Activated T-helper 9 cell treated with anti-CD3 and anti-CD28 coated beads, Interleukin-2, amount 50 U/mL, for 16 hours (primary cell): ENCODE results near the gene NECAP2.
"Not testable (repeated sequence)": the region's sequence is repeated elsewhere in the genome, so short reads cannot be mapped to it uniquely, and the experiment has no call there.

ENCODE experiments used
- DNase-seq: peaks from one replicate; pipeline ENCODE4 v3.0.0-alpha.2; 2020; ENCODE audit warnings: low read depth

The NECAP2 gene

DNA sequence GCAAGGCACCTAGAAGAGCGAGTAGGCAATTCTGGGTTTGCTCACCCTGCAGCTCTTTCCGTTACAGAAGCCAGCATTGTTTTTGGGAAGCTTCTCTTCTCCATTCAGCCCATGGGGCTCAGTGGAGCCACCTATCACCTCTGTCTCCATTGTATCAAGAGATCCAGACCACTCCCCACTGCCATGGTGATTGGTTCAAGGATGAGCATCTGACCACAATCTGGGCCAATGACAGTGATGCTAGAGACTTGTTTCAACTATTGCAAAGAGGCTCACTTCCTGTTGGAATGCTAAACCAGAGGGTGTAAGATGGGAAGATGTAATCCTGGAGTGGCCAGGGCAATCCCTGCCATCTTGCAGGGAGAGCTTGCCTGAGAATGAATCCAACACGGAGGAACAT, 9.9 kb upstream of the NECAP2 start:
- DNase-seq = no peak

DNA sequence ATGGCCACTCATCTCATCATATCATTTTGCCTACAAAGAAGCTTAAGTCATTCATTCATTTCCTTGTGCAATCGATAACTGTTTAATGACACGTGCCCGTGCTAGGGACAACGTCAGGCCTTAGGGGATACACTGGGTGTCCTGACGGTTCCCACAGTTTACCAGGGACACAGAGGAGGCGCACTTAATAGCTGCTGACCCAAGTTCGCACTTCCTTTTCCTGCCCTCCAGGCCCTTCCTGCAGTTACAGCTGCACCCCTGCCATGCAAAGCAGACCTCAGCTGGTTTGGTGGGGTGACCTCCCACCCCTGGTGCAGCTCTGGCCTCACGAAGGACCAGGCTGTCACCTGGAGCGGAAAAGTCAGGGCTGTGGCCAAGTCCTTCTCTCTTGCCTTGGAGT, 7.5 kb upstream of the NECAP2 start:
- no peak for DNase-seq

DNA sequence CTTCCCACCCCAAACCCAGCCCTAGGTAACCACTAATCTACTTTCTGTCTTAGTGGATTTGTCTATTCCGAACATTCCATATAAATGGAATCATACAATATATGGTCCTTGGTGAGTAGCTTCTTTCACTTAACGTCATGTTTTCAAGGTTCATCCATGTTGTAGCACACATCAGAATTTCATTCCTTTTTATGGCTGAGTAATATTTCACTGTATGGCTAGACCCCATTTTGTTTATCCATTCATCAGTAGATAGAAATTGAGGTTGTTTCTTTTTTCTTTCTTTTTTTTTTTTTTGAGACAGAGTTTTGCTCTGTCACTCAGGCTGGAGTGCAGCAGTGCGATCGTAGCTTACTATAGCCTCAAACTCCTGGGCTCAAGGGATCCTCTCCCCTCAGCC, 6.5 kb upstream of the NECAP2 start:
- no peak for DNase-seq

DNA sequence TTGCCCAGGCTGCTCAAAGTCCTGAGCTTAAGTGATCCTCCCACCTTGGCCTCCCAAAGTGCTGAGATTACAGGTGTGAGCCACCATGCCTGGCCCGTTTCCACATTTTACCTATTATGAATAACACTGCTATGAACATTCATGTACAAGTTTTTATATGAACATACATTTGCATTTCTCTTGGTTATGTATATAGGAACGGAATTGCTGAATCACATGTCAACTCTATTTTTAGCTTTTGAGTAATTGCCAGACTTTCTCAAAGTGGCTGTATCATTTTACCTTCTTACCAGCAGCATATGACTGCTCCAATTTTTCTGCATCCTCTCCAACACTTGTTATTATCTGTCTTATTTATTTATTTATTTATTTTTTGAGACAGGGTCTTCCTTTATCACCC, 6.0 kb upstream of the NECAP2 start:
- DNase-seq = no peak

DNA sequence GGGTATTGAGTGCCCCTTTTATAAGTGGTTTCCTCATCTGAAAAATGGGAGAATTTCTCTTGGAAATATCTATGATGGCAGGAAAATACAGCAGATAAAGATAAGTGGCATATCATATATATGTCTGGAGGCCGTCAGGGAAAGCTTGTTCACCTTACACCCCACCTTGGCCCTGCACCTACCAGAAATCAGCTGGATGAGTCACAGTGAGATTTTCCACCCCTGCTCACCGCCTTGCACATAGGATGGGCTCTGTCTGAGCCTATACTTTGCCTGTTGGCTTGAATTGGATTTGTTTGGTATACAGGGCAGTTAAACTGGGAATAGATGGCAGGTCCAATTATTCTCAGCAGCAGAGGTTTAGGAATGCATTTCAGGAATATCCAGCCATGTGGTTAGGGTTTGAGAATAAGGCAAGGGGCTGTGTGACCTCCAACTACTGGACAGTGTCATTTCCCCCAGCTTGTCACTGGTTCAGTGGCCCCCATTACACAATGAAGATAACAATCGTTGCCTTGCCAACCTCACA, 3.5 kb upstream of the NECAP2 start, which contains the start of gene SPATA21:
TSS of gene SPATA21 (minus strand) at position 479 of the 529 bp plus-strand sequence. CDS start 6,053 bp downstream, outside the sequence.
- DNase-seq = no peak

DNA sequence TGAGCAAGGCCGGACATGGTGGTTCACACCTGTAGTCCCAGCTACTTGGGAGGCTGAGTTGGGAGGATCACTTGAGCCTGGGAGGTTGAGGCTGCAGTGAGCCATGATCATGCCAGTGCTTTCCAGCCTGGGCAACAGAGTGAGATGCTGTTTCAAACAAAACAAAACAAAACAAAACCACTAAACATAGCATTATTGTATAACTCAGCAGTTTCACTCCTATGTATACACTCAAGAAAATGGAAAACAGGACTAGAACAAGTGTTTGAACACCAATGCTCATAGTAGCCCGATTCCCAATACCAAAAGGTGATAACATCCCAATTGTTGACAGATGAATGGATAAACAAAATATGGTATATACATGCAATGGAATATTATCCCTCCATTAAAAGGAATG, 2.0 kb upstream of the NECAP2 start:
- DNase-seq = no peak

DNA sequence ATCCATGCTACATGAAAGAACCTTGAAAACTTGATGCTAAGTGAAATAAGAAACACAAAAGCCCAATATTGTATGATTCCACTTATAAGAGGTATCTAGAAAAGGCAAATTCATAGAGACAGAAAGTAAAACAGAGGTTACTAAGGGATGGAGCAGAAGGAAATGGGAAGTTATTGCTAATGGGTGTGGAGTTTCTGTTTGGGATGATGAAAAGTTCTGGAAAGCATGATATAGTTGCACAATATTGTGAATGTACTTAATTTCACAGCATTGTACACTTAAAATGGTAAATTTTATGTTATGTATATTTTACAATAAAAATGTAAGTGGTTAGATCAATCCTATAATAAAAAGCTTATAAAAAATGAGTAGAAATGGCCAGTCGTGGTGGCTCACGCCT, 1.6 kb upstream of the NECAP2 start:
- no peak for DNase-seq

DNA sequence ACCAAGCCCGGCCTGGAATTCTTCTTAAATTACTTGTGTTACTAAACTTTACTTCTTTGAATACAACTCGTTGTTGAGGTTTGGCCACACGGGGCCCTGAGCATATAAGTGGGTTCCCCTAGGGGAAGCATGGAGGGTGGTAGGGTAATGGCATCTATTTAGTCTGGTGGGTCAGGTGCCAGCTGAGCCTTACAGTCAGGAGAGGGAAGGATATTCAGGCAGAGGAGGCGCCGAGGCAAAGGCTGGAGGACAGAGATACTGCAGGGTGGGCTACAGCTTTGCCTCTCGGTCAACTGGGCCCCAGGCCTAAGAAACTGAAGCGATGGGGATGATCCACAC, 424 bp upstream of the NECAP2 start:
- DNase-seq = no peak

DNA sequence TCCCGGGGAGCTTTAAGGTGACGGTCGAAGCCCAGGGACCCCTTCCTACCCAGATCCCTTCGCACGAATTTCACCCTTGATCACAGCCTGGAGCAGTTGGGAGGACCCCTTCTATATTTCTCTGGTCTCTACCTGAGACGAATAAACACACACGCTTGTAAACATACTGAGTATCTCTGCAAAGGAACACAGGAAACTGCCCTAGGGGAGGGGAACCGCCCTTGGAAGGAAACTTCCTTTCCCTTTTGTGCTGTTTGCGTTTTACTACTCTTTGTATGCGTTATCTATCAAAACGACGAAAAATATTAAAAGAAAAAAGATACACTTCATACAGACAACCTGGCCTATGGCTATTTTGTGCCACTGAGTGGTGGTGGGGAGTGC, 750 bp downstream of the NECAP2 start:
- no peak for DNase-seq

DNA sequence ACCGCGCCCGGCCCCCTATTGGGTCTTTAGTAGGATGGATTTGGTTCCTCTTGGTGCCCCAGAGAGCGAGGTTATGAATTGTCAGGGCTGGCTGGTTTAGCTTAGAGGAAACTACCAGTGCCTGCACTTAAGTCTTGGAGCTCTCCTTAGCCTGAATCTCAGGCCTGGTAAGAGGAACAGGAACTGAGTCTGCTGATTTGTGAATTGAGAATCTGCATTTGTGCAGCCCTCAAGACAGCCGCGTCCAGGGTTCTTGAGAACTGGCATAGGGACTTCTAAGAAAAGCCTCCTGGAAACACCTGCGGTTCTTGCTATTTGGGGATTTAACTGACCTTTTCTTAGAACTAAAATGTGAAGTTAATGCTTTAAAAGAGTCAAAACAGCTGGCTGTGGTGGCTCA, 1.7 kb downstream of the NECAP2 start:
- DNase-seq = no peak

DNA sequence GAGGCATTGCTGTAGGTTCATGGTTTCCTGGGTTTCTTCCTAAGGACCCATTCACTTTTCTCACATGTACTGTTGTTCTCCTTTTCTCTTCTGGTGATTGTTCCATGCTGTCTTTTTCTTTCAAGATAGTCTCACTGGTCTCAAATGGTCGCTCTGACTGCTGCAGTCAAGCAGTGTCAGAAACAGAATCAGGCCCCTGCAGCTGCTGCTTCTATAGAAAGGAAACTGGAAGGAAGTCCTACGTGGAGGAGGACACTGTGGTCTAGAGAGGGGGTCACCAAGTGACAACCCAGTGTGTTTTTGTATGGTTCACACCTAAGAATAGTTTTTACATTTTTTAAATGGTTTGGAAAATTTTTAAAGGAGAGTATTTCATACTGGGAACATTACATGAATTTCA, 2.4 kb downstream of the NECAP2 start:
- no peak for DNase-seq

DNA sequence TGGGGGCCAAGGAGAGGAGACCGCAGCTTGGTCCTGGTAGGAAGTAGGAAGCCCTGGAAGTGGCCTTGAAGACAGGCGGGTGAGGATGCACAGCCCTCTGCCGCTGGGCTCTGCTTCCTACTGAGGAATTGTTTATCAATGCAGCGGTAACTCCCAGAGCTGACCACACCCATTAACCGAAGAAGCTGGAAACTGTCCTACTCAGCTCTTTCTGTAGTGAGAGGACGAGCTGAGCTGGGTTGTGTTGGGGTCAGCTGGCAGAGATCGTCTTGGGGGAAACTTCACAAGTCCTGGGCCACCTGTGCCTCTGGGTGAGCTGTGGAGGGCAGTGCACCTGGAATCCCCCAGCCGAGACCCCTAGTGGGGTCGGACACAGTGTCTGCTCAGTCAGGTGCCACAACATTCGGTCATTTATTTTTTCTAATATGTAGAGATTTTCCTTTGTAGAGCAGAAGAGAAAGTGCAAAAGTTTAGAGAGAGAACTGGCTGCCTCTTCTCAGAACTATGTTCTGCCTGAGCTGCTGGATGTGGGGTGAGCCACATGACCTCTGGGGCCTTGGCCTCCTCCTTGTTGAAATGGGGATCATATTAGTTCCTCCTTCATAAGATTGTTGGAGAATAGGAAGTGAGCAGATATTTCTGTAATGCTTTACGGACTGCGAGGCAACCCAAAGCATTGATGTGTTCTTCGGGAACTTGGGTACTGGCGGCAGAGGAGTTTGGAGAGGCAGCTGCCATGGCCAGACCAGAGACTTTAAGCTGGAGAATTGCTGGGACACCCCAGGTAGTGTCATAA, 3.6 kb downstream of the NECAP2 start:
- DNase-seq = no peak

DNA sequence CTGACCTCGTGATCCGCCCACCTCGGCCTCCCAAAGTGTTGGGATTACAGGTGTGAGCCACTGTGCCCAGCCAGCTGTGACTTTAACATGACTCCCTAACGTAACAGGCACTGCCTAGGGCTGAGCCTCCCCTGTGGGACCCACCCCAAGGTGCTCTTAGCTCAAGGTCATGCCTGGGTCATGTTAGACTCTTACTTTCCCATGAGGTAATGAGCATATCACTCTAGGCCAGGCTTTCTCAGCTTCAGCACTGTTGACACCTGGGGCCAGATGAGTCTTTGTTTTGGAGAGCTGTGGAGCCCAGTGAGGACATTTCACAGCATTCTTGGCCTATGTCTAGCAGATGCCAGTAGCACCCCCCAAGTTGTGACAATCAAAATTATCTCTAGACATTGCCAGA, 4.5 kb downstream of the NECAP2 start:
- DNase-seq = no peak

DNA sequence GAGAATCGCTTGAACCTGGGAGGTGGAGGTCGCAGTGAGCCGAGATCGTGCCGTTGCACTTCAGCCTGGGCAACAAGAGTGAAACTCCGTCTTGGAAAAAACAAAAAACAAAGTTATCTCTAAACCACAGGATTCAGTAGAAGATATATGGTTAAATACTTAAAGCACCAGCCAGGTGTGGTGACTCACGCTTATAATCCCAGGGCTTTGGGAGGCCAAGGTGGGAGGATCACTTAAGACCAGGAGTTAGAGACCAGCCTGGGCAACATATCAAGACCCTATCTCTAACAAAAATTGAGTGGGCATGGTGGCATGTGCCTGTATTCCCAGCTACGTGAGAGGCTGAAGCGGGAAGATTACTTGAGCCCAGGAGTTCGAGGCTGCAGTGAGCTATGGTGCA, 5.6 kb downstream of the NECAP2 start:
- no peak for DNase-seq

DNA sequence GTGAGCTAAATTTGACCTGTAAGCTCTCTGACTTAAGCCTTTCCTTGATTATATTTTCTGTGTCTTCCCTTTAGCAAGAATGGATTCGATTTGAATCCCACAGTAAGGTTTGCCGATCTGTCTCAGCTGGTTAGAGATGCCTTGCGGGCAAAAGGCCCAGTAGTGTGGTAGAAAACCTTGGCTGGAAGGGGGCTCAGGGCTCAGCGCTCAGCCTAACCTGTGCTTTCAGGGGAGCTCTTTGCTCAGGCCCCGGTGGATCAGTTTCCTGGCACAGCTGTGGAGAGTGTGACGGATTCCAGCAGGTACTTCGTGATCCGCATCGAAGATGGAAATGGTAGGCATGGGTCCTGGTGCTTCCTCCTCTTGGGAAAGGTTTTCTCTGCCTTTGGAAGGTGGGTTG, 7.1 kb downstream of the NECAP2 start:
- DNase-seq = no peak

DNA sequence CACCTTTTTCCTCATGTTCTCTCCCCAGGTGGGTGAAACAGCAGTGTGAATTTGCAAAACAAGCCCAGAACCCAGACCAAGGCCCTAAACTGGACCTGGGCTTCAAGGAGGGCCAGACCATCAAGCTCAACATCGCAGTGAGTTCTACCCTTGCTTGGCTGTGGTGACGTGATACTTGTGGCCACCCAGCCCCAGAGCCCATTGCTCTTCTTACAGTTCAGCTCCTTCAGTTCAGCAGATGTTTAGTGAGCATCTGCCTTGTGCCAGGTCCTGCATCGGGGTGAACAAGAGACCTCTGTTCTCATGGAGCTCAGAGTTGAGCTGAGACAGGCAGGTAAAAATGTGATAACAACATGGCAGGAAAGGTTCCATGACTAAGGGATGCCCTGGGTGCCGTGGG, 8.5 kb downstream of the NECAP2 start:
- DNase-seq = no peak

DNA sequence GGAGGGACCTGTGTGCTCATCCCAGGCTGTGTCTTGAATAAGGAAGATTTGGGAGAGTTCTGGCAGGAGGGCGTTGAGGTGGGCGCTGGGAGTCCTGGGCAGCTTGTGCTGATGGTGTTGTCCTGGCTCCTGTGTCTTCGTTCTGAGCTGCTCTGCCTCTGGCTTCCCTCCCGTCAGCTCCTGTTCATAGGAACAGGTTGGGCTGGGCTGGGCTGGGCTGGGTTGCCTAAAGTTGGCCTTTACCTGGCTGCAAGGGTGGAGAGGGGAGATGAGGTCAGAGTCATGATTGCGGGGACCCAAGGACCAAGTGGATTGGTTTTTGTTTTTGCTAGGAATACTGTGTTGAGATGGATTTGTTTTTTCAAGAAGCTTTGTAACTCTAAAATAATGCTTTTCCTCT, 9.1 kb downstream of the NECAP2 start:
- DNase-seq = no peak

DNA sequence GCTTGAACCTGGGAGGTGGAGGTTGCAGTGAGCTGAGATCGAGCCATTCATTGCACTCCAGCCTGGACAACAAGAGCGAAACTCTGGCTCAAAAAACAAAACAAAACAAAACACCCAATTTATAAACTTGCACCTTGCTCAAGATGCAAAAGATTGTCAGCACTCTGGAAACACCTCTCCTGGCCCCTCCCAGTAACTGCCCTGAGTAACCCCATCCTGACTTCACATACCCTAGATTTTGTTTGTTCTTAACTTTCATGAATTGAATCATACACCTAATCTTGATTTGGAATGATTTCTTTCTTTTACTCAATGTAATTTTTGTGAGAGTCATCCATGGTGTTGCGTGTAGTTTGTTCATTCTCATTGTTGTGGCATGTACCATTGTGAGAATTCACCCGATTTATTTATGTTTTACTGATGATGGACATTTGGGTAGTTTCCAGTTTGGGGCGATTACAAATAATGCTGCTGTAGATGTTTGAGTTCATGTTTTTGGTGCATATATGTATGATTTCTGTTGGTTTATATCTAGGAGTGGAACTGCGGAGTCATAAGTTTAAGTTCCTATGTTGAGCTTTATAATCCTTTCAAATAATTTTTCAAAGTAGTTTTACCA, 10.4 kb downstream of the NECAP2 start:
- no peak for DNase-seq

DNA sequence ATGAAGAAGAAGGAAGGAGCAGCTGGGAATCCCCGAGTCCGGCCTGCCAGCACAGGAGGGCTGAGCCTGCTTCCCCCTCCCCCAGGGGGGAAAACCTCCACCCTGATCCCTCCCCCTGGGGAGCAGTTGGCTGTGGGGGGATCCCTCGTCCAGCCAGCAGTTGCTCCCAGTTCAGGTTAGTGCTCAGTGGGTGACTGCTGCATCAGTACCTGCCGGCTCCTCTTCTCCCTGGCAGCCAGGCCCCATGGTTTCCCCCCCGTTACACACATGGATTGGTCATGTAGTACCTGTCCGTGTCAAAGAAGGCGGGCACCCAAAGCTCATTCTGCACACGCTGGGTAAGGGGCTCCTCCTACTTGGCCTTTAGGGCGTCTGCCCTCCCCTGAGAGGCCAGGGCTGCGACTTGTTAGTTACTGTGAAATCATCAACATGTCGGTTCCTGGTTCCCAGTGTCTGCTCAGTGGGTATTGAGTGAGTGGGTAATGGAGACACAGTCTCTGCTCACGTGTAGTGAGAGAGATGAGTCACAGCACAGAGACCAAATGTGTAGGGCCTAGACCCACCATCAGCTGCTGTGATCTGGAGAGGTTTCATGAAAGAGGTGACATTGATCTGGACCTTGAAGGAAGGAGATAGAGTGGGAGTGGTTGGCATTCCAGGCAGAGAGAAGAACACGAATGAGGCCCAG, 11.5 kb downstream of the NECAP2 start:
- DNase-seq = no peak

DNA sequence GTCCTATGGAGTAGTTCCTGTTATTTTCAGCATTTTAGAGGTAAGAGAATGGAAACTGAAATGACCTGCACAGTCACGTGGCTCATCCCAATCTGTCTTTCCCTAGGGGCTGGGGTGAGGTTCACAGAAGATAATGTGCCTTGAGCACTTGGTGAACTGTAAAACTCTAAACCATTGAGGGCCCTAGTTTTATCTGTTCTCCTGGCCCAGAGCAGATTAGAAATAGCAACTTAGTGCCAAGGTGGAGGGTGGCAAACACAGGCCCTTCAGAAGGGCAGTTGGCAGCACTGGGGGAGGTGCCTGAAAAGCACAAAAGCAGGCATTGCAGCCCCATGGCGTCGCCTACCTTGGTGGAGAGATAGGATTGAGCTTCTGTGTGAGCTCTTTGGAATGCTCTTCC, 14.4 kb downstream of the NECAP2 start:
- DNase-seq = not testable (repeated sequence)

DNA sequence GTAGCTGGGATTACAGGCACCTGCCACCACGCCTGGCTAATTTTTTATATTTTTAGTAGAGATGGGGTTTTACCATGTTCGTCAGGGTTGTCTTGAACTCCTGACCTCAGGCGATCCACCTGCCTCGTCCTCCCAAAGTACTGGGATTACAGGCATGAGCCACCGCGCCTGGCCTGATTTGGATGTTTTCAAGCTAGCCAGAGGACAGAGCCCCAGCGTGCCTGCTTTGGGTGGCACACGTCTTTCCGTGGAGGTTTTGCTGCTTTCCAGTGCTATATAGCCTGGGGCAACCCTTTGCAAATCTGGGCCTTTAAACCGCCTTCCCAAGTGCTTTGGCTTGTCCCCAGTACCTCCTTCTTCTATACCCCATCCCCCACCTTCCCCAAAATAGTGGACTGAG, 15.6 kb downstream of the NECAP2 start:
- DNase-seq = not testable (repeated sequence)

DNA sequence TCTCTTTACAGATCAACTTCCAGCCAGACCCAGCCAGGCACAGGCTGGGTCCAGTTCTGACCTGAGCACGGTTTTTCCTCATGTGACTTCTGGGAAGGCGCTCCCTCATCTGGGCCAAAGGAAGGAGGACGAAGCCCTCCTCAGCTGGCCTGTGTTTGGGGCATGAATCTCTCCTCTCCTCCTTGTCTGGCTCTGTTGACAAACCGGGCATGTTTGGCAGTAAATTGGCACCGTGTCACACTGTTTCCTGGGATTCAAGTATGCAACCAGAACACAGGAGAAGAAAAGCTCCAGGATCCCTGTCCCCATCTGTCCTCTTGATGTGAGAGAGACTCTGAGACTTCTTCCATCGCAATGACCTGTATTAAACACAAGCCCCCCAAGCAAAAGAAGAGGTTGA, 18.3 kb downstream of the NECAP2 start:
- DNase-seq = no peak

DNA sequence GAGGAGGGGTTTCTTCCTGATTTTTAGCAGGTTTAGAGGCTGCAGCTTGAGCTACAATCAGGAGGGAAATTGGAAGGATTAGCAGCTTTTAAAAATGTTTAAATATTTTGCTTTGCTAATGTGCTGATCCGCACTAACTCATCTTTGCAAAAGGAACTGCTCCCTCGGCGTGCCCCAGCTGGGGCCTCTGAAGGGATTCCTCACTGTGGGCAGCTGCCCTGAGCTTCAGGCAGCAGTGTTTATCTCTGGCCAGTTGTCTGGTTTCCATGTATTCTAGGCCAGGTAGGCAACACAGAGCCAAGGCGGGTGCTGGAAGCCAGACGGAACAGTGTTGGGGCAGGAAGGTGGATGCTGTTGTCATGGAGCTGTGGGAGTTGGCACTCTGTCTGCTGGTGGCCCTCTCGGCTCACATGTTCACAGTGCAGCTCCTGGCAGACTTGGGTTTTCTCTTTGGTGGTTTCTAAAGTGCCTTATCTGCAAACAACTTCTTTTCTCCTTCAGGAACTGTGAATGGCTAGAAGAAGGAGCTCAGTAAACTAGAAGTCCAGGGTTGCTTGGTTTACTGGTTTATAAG, 18.9 kb downstream of the NECAP2 start:
- DNase-seq = no peak
